ENCODE data around the gene KRIT1.
"Not testable (repeated sequence)": the region's sequence is repeated elsewhere in the genome, so short reads cannot be mapped to it uniquely, and the experiment has no call there.

KRIT1 gene

DNA sequence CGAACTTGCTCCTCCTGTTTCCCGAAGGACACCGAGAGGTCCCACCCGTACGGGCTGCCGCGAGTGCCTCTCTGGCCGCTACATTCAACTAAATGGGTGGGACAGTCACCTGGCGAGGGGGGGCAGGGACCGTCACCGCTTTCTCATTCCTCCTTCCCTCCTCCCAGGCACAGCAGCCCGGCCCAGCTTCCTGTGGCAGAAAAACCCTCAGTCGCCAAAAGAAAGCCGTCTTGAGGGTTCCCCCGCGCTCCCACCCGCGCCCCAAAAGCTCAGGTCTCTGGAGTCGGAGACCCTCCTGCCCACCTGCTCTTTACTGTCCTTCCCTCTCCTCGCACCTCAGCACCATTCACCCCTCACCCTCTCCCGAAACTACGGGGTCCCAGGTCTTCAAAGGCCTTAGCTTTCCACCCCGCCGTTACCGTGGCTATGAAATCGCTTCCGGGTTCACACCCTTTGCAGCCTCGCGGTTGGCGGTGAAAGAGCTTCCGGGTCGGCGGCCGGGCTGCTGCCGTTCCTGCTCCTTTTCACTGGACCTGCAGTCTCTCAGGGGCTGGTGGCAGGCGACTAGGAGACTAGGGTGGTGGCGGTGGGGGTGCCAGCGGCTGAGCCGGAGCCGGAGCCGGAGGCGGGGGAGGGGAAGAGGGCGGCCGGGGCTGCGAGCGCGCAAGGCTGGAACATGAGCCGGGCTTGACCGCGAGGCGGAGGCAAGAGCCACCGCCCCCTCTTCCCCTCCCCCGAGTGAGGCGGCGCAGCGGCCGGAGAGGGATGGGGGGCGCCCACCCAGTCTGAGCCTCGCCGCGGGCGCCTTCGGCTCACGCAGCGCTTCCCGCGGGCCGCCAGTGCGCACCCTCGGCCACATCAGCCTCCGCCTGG, at the start of gene KRIT1, which contains the start of gene ANKIB1:
Gene KRIT1 (minus strand): TSS at position 428 of the 873 bp plus-strand sequence. CDS start 3,779 bp downstream, outside the sequence.
Gene ANKIB1 (plus strand): TSS at position 488 of the 873 bp plus-strand sequence. CDS start 49,005 bp downstream, outside the sequence.
- peak; percentile 86 for DNase-seq (ENCODE audit: low spot score)

DNA sequence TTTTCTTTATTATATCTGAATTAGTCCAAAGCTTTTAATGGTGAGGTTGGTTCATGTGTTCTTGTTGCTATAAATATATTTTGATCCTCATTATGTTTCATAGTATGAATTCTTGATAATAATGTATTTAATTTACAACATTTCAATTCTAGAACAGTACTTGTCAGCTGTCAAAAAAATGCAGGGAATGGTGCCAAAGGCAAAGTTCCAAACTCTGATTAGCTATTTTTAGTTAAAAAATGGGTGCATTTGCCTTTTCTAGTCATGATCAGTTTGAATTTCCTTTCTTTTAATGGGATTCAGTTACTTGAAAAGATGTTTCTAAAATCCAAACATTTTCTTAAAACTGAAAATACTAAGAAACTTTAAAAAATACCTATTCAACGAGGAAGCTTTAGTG, 49.7 kb upstream of the KRIT1 start:
- no peak for DNase-seq (ENCODE audit: low spot score)

DNA sequence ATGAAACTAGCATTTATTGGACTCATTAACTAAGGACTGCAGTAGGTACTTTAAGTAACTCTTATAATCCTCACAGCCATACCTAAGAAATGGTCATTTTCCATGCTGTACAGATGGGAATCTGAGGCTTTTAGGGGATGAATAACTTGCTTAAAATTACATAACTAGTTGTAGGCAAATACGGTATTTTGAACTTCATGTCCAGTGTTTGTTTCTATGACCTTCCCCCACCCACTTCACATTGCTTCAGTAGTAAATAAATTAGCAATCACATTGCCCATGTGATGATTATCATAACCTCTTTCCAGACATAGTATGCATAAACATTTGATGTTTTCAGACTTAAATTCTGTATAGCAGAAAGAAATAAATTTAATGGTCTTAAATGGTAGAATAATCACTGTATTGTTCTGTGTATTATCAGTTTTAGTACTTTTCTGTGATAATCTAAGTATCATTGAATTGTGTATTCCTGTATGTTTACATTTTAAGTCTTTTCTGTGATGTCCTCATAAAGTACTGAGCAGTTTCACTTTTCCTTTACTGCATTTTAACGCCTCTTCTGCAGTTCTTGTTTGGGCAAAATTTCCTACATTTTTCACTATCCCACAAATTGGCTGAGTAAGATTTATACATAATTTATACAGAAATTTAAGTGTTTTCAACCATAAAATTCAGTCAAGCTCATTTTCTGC, 48.3 kb upstream of the KRIT1 start:
- DNase-seq (ENCODE audit: low spot score): no peak

DNA sequence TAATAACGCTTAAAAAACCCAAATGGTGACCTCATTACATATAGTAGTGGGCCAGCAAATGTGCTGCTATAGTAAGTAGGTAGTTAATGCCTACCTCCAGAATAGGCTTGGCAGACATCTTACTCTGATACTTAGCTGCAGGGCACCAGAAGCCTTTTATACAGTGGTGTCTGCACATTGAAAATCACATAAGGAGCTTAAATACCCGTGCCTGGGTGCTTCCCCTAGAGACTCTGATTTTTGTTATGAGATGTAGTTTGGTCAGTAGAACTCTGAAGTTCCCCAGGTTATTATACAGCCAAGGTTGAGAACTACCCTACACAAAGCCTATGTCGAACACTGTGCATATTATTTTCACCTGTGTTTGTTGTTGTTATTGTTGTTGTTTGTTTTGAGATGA, 47.3 kb upstream of the KRIT1 start:
- no peak for DNase-seq (ENCODE audit: low spot score)

DNA sequence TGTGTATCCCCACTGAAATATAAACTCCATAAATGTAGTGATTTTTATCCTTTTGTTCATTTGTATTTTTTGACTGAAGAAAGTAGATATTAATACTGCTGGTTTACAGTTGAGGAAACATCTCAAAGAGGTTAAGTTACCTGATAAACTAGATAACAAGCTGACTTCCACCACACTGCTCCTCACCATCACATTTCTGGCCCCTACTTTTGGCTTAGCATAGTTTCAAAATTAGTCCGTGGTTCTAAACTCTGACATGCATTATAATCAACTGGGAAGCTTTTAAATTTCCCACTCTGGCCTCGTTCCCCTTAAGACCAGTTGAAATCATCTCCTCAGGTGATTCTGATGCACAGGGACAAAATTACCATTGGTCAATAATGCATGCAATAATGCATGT, 43.6 kb upstream of the KRIT1 start:
- no peak for DNase-seq (ENCODE audit: low spot score)

DNA sequence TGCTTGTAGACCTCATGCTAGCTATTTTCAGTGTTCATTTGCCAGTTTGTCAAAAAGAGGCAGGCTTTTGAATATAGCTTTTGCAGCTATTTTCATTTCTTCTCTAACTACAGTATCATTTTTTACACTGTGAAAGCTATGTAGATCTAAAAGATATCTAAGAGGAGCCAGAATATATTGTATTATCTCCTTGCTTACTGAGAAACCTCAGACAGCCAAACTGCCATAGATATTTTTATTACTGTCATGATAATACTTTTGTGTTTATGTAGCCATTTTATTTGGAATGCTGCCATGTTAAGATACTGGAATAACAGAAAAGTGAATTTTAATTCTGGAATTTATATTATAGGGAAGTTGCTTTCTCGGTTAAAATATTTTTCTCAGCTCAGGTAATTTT, 37.2 kb upstream of the KRIT1 start:
- no peak for DNase-seq (ENCODE audit: low spot score)

DNA sequence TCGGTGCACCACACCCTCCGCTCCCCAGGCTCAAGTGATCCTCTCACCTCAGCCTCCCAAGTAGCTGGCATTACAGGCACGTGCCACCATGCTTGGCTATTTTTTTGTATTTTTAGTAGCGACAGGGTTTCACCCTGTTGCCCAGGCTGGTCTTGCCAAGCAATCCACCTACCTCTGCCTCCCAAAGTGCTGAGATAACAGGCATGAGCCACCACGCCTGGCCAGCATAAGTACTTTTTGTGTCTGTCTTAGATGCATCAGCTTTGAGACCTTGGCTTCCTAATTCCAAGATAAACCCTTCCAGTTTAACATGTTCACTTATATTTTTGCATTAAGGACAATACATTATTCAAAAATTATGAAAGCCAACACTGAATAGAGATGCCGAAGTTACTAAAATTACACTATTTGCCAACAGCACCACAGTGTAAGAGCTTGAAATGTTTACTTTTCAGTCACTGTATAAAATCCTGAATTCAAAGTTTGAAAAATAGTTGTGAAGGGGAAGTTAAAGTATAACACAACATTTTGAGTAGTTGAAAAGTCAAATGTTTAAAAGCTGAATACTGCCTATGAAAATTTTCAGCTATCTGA, 36.6 kb upstream of the KRIT1 start:
- no peak for DNase-seq (ENCODE audit: low spot score)

DNA sequence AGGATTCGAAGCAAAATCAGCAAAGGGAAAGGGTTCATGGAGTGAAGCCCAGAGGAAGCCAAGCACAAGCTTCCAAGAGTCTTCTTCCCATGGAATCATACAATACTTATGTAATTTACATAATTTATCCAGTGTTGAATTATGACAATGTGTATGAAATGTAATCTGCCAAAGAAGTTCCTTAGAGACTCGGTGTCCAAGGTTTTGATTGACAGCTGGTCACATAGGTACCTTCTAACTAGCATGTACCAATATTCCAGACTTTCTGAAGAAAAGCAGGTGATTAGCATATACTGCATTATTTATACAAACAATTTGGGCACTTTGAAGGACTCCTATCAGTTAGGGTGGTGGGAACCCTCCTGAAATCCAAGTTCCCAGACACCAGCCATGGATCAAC, 35.3 kb upstream of the KRIT1 start:
- no peak for DNase-seq (ENCODE audit: low spot score)

DNA sequence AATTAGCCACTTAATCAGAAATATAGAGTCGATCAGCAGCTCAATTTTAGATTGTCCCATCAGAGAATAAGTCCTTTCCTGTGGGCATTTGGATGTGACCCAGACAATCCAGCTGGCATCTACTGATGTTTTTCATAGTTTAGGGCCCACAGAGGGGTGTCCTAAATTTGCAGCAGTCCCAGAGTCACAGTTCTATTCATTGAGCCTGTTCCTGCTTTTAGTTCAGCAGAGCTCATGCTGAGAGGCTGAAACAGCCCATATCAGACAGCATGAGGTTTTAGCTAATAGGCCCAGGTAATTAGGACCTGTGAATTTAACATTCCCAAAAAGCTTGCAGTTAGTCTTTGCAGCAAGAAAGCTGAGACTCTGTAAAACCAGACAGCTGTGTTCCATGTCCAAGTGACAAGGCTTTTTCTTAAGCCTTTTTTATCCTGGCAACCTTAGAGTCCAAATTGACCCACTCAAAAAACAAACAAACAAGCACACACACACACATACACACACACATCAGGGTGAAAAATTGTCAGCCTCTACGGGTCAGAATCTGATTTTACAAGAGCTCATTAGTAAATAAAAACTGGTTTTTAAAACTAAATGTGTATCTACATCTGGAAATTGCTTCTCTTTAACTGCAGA, 33.8 kb upstream of the KRIT1 start:
- DNase-seq (ENCODE audit: low spot score): no peak

DNA sequence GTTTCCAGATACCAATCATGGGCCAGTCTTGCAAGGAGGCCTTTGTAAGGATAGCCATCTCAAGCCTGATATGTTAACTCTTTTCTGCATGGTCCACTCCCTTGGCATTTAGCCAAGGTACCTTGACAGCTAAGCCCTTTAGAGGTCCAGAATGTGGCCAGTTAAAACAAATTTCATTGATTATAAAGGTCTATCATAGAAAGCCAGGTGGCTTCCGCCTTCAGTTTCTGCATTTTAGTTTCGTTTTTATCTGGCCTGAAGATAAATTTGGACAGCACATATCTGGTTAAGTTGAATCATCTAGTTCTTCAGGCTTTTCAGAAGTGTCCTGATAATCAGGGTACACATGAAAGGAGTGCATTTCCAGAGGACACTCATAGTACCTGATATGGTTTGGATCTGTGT, 30.7 kb upstream of the KRIT1 start:
- DNase-seq (ENCODE audit: low spot score): no peak

DNA sequence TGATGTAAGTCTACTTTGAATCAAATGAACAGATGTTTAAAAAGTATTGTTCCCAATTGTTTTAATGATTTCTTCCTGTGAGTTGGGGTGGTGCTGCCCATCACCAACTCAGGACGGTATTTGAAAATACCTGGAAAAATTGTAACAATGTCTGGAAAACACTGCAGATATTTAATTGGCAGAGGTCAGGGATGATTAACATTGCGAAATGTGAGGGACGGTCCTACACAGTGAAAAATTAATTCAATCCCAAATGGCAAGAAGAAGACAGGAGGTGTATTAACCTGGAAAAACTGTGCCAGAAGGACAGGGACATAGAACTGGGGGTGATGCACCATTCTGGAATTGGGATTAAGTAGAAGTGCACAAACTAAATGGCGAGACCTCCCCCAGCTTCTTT, 29.6 kb upstream of the KRIT1 start:
- no peak for DNase-seq (ENCODE audit: low spot score)

DNA sequence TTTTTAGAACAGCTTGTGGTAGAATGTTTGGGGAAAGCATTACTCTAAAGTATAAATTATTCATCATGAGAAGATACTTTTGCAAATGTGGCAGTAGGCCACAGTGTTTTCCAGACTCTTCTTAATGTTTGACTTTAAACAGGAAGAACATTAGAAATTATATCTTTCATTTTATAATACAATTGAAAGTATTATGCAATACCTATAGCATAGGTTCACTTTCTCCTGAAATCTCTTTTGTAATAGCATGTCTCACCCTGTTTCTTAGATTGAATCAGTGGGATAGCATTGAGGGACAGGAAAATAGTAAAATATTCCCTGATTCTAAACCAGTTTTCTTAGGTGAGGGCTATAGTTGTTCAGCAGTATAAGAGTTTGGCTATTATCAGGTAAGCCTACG, 23.2 kb upstream of the KRIT1 start:
- no peak for DNase-seq (ENCODE audit: low spot score)

DNA sequence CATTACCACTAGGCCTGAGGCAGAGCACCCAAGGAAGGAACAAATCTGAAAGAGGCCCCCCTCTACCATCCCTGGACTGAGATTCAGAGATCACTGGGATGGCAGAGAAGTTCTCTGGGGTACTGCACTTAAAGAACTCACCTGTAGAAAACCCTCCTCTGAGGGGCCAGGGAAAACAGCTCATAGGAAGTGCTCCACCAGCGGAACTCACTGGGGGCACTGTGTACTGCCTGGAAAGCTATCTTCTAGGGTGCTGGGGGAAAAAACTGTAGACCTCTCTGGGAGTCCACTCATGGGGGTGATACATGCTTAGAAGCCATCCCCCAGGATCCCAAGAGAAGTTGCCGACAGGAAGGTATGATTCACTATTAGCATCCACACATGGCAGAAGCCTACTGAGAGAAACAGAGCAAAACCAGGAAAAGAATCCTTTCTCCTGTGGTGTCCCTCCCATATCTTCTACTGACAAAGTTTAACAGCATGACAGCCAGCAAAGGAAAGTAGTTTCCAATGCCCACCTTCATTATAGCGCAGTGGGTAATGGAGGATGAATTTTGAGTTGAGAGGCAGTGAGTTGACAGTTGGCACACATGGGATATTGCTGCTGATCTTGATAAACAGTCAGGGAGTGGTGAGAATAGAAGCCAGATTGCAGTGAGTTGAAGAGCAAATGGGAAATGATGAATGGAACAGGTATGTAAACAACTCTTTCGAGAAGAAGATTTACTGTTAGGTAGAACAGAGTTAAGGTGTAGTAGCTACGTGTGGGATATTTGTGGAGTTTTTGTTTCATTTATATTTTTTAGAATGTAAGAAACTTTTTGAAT, 20.9 kb upstream of the KRIT1 start:
- DNase-seq (ENCODE audit: low spot score): no peak

DNA sequence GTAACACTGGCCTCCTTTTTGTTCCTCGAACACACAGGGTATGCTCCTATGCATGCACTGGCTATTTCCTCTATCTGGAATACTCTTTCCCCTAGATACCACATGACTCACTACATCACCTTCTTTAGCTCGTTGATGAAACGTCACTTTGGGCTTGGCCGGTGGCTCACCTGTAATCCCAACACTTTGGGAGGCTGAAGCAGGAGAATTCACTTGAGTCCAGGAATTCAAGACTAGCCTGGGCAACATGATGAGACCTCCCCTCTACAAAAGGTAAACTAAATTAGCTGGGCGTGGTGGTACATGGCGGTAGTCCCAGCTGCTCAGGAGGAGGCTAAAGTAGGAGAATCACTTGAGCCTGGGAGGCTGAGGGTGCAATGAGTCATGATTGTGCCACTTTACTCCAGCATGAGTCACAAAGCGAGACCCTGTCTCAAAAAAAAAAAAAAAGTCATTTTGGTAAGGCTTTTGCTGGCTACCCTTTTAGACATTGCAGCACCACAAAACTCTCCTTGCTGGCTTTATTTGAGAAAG, 14.6 kb upstream of the KRIT1 start:
- DNase-seq (ENCODE audit: low spot score): no peak

DNA sequence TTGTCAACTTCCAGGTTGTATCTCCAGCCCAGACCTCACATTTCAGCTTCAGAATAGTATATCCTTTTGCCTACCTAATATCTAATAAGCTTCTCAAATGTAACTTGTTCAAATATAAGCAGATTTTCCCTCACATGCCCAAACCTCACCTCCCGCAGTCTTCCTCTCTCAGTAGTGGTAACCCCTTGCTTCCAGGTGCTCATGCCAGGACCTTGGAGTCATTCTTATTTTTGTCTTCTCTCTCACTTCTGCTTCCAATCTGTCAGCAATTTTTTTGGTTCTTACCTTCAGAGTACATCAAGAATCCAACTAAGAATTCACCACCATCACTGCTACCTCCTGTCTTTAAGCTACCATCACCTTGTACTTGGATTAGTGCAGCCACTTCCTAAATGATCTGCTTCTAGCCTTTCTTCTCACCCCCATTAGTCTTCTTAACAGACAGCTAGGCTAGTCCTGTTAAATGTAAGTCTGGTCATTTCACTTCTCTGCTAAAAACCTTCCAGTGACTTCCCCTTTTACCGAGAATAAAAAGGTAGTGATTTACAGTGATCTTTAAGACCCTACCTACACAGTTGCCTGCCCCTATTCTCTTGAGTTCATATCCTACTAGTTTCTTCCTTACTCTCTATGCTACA, 14.0 kb upstream of the KRIT1 start:
- DNase-seq (ENCODE audit: low spot score): no peak

DNA sequence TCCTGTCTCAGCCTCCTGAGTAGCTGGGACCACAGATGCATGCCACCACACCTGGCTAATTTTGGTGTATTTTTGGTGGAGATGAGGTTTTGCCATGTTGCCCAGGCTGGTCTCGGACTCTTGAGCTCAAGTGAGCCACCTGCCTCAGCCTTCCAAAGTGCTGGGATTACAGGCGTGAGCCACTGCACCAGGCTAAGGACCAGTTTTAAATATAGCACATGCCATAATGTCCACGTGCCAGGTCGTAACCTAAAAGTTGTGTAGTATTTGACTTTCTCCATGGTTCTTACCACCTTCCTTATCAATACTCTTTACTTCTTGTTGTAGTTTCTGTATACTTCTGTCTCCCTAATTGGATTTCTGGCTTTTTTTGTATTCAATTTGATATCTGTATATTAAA, 13.3 kb upstream of the KRIT1 start:
- DNase-seq (ENCODE audit: low spot score): no peak

DNA sequence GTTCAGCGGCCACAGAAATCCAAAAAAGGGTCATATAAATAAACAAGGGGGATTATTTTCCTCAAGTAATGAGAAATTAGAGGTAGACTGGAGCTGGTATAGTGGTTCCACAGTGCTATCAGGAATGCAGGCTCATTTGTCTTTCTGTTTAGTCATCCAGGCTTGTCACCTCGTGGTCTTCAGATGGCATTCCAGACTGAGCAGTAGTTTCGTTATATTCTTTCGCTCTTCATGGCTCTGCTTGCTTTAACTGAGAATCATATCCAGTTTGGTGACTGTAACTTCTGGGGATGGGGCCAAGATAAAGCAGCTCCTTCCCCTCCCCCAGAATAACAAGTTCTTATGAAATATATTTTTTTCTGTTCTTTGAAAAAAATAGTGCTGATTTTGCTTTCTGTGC, 9.6 kb upstream of the KRIT1 start:
- DNase-seq (ENCODE audit: low spot score): no peak

DNA sequence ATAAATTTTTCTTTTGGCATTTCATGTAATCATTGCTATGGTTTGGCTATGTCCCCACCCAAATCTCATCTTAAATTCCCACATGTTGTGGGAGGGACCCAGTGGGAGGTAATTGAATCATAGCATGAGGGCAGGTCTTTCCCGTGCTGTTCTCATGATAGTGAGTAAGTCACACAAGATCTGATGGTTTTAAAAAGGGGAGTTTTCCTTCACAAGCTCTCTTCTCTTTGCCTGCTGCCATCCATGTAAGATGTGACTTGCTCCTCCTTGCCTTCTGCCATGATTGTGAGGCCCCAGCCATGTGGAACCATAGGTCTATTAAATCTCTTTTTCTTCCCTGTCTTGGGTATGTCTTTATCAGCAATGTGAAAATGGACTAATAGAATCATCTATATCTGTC, 9.1 kb upstream of the KRIT1 start:
- not testable (repeated sequence) for DNase-seq (ENCODE audit: low spot score)

DNA sequence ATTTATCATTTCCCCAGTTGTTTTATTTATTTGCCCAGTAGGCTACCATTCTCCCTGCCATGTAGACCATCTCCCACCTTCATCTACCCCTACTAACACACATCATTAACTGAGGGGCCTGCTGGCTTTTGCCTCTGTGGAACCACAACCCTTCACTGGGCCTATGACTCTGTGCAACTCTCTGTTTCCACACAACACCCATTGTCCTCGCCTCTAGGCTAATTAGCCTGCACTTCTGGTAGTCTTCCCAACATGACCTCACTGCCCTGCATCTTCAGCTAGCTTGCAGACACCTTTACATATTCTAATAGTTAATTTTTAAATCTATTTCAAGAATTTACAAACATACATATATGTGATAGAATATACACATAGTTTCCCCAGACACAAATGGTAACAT, 7.5 kb upstream of the KRIT1 start:
- DNase-seq (ENCODE audit: low spot score): no peak

DNA sequence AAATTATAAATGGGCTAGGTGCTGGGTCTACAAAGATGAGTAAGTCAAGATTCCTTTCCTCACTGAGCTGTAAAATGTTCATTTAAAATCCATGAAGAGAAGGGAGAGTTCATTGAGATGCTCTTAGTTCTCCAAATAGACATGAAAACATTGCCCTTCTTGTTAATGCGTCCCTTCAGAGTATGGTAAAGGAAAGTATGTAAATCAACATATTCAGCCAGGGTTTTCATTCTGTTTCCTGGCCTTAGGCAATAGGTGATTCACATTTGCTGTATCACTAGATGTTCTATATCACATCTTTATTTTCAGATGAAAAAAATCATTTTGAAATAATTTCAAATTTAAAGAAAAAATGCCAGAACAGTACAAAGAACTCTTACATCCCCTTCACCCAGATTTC, 5.5 kb upstream of the KRIT1 start:
- DNase-seq (ENCODE audit: low spot score): no peak

DNA sequence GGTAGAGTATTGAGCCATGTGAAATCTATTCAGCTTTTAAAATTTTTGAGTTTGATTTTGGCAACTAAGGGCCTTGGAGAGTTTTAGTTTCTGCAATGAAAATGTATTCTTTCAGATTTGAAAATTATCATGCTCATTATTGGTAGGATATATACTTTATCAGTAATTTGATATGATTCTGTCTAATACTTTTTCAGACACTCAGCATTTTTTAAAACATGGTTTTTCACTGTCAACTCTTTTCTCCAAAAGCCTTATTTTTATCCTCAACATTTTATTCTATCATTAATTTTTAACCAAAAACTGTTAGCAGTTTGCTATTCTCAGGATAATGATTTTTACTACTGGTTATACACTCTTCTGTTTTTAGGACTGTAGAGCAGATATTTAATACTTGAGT, 4.9 kb upstream of the KRIT1 start:
- no peak for DNase-seq (ENCODE audit: low spot score)
